SJSA1 (cell line): ENCODE data around the gene NANP. TPM values are rescaled to one million over a fixed set of nuclear protein-coding genes. Genes with fewer than 3 reads are reported as not detected.
"Not testable (repeated sequence)": the region's sequence is repeated elsewhere in the genome, so short reads cannot be mapped to it uniquely, and the experiment has no call there.

Experiments used
- DNase-seq, 2 experiments: peaks; one replicate each; pipeline ENCODE4 v3.0.0-alpha.2; 2015 to 2020; ENCODE audit warnings: low spot score in 2 of 2, low read depth in 1 of 2
- H3K27ac ChIP-seq: fragments of 250-450 bp; sonication (Bioruptor Pico); 2 replicates; pipeline ENCODE4 v1.5.1; 2020; ENCODE audit warnings: mild to moderate bottlenecking, moderate library complexity
- H3K27me3 ChIP-seq: fragments of 250-450 bp; sonication (Bioruptor Pico); replicated peaks from 2 replicates; pipeline ENCODE4 v1.5.1; 2020; ENCODE audit warnings: mild to moderate bottlenecking, moderate library complexity
- H3K36me3 ChIP-seq: fragments of 250-450 bp; sonication (Bioruptor Pico); 2 replicates; pipeline ENCODE4 v1.5.1; 2020; ENCODE audit warnings: mild to moderate bottlenecking
- H3K4me1 ChIP-seq: fragments of 250-450 bp; sonication (Bioruptor Pico); replicated peaks from 2 replicates; pipeline ENCODE4 v1.6.1; 2021; ENCODE audit warnings: mild to moderate bottlenecking
- H3K4me3 ChIP-seq: fragments of 250-450 bp; sonication (Bioruptor Pico); 2 replicates; pipeline ENCODE4 v1.5.1; 2020; ENCODE audit warnings: mild to moderate bottlenecking
- H3K9me3 ChIP-seq: fragments of 250-450 bp; sonication (Bioruptor Pico); replicated peaks from 2 replicates; pipeline ENCODE4 v1.5.1; 2020; ENCODE audit warnings: mild to moderate bottlenecking
- total RNA-seq: library from RNA; depleted of rRNA; stranded (reverse); fragments of >200 nt; shearing (Covaris generic); gene quantifications from 2 replicates; pipeline ENCODE4 v1.2.3, GENCODE V29; 2014

Gene NANP
- total RNA-seq, 1 experiment from 2014 or later: 9.8 TPM

DNA sequence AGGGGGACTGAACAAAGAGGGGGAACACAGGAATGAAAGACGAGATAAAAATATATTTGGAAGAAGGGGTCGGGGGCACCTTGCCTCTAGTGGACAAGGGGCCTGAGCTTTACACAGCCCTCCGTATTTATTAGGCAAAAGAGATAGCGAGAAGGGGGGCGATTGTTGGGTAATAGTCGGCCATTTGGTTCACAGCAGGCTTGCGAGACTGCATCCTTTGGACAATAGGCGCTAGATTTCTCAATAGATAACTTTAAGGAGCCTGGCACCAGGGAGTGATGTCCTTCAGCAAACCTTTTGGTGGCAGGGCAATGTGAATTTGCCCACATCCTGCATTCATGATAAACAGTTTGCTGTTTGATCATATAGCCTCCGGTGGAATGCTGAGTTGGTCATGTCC lies 3.0 kb upstream of the NANP start:
- H3K36me3 ChIP-seq: peaks cover 8% of the 10 kb centered on the region
- peaks cover 18% of the 10 kb centered on the region for H3K4me1 ChIP-seq
- no peak for DNase-seq
- H3K27ac ChIP-seq: no peak overlapping the region
- H3K27me3 ChIP-seq: no peaks in the 10 kb centered on the region
- H3K9me3 ChIP-seq: no peaks in the 10 kb centered on the region
- no peak overlapping the region for H3K4me3 ChIP-seq

DNA sequence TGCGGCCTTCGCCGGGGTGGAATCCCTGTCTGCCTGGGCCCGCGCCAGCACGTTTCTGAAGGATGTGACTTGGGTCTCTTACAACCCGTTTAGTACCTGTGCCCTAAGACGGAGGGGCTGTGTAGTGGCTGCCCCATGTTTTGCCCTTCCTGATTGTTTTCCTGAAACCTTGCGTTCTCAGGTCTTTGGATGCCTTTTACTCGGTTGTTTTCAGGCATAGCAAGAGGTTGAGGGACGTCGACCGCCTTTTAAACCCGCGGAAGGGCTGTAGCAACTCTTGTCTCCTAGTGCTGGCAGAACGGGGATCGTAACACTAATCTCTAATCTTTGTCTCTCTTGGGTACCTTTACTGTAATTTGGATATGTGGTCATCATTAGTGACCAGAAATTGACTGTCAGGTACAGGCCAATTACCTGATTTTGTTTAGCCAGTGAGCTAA lies 706 bp upstream of the NANP start:
- peaks cover 18% of the 10 kb centered on the region for H3K4me1 ChIP-seq
- H3K36me3 ChIP-seq: peaks cover 8% of the 10 kb centered on the region
- no peaks in the 10 kb centered on the region for H3K27me3 ChIP-seq
- peak overlapping the region; percentile 83 for H3K4me3 ChIP-seq
- no peak for DNase-seq
- H3K27ac ChIP-seq: peak overlapping the region; percentile 86
- H3K9me3 ChIP-seq: no peaks in the 10 kb centered on the region

DNA sequence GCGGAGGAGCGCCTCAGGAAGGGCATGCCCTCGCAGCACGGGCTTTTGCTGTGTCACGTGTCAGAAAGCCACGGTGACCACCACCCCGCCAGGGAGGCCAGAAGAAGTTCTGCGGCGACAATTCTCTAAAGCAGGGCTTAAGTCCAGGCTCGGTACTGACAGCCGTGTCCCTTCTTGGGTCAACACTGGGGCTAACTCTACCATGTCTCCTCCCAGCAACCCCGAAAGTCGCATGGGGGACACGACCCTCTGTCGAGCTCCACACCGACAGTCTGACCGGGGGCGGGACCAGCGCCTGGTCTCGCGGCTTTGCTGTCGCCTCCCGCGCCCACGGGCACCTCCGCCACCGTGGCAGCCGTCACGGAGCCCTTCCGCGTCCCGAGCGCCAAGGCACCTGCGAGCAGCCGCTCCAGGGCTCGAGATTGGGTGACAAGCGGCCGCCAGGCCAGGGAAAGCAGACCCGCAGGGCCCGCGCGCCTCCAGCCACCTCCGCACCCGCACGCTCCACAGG lies 534 bp downstream of the NANP start:
- no peaks in the 10 kb centered on the region for H3K27me3 ChIP-seq
- DNase-seq: peak in 1 of 2 experiments; percentile 57
- H3K4me3 ChIP-seq: peak overlapping the region; percentile 83
- H3K27ac ChIP-seq: peak overlapping the region; percentile 86
- H3K4me1 ChIP-seq: peaks cover 18% of the 10 kb centered on the region
- peaks cover 8% of the 10 kb centered on the region for H3K36me3 ChIP-seq
- H3K9me3 ChIP-seq: no peaks in the 10 kb centered on the region

DNA sequence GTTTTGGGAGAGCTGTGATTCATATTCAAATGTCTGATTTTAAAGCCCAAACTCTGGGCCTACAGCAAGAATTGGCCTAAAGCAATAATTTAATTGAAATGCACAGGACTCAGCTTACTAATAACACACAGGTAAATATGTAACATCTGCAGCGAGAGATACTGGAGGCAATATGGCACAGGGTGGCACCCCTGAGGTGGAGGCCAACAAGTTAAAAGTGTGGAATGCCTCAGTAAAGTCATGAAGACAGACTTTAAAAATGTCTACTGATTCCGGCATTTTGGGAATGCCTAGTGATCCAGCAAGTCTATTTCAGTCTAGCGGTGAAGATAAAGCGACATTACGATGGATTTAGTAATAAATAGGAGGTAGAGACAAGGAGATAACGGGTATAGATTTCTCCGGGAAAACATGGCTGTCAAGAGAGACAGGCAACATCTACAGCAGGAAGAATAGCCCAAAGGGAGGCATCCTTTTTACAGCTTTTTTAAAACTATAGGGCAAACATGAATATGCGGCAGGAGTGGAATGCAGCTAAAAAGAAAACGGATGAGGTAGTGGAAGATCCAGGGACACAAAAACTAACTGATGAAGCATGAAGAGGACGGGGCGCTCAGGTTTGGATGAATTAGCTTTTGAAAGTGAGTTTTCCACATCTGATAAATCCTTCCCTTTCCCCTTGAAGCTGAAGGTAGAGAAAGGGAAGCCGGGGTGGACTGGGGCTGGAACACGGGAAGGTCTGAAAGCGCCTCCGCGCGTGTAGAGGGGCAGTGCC lies 1.2 kb downstream of the NANP start:
- no peak for DNase-seq
- Histone ChIP-seq H3K9me3 (no peaks in the 10 kb centered on the region), H3K4me3 (peak overlapping the region; percentile 83), H3K36me3 (peaks cover 8% of the 10 kb centered on the region), H3K27me3 (no peaks in the 10 kb centered on the region), H3K4me1 (peaks cover 18% of the 10 kb centered on the region), H3K27ac (peak overlapping the region; percentile 86)

DNA sequence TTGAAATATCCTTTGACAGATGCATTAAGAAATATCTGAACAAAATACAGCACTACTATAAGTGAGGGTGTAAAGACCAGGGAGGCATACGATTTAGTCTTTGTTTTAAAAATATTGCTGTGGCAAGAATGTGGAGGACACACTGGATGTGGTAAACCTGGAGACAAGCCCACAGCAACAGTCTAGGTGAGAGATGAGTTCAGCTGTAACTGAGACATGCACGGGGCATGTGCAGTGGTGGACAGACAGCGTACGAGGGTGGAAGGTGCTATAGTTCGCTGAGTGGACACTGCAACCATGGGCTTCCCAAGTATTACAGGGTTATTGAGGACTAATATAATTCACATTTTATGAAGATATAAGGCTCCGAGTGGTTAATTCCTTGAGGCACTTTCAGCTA lies 1.8 kb downstream of the NANP start:
- DNase-seq: no peak
- Histone ChIP-seq H3K27me3 (no peaks in the 10 kb centered on the region), H3K27ac (no peak overlapping the region), H3K4me1 (peaks cover 18% of the 10 kb centered on the region), H3K9me3 (no peaks in the 10 kb centered on the region), H3K36me3 (peaks cover 8% of the 10 kb centered on the region), H3K4me3 (no peak overlapping the region)

DNA sequence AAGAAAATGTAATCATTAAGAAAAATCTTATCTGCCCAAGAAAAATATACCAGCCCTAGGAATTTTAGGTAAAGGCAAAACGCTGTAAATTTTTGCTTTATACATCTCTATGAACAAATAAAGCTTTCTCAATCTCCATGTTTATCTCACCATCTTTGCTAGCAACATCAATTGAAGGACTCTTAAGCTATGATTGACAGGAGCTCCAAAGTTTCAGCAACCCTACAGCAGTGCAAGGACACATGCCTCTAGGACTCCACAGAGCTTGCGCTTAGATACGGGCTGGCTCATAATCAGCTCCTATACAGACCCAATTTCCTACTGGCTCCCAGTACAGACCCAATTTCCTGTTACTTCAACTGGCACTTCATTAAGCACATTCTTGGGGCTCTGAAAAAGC lies 4.3 kb downstream of the NANP start:
- H3K27me3 ChIP-seq: no peaks in the 10 kb centered on the region

DNA sequence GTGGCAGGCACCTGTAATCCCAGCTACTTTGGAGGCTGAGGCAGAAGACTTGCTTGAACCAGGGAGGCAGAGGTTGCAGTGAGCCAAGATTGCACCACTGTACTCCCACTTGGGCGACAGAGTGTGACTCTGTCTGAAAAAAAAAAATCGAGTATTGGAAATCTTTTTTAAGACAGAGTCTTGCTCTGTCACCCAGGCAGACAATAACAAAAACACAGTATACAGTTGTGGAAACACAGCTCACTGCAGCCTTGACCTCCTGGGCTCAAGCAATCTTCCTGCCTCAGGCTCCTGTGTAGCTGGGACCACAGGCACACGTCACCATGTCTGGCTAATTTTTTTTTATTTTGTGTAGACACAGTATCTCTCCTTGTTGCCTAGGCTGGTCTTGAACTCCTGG lies 15.0 kb downstream of the NANP start:
- Histone ChIP-seq H3K27me3 (no peaks in the 10 kb centered on the region), H3K9me3 (no peaks in the 10 kb centered on the region), H3K4me3 (no peak overlapping the region), H3K27ac (no peak overlapping the region), H3K4me1 (no peaks in the 10 kb centered on the region), H3K36me3 (peaks cover 3% of the 10 kb centered on the region)
- DNase-seq: no peak

More for the DNA sequence above, 4.3 kb downstream of the NANP start:
- DNase-seq: no peak
- Histone ChIP-seq H3K4me3 (no peak overlapping the region), H3K9me3 (no peaks in the 10 kb centered on the region), H3K4me1 (peaks cover 13% of the 10 kb centered on the region), H3K27ac (no peak overlapping the region), H3K36me3 (peaks cover 26% of the 10 kb centered on the region)

DNA sequence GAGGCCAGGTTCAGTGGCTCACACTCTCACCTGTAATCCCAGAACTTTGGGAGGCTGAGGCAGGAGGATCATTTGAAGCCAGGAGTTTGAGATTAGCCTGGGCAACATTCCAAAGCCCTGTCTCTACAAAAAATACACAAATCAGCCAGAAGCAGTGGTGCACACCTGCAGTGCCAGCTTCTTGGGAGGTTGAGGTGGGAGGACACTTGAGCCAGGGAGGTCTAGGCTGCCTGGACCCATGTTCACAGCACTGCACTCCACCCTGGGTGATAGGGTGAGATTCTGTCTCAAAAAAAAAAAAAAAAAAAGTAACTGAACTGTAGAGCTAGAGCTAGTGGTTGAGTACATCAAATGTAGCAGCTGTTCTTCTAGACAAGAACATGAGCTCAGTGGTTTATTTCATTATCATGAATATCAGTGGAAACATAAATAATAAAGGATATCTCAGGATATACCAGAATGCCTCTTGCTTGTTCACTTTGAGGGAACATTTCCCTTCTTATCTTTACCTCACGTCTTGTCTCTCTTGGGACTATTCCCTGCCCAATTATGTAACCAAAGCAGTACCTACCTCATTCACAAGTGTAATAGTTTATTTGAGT lies 17.6 kb downstream of the NANP start:
- no peaks in the 10 kb centered on the region for H3K4me1 ChIP-seq
- no peaks in the 10 kb centered on the region for H3K9me3 ChIP-seq
- no peak overlapping the region for H3K4me3 ChIP-seq
- H3K27me3 ChIP-seq: no peaks in the 10 kb centered on the region
- no peaks in the 10 kb centered on the region for H3K36me3 ChIP-seq
- no peak overlapping the region for H3K27ac ChIP-seq
- no peak for DNase-seq

DNA sequence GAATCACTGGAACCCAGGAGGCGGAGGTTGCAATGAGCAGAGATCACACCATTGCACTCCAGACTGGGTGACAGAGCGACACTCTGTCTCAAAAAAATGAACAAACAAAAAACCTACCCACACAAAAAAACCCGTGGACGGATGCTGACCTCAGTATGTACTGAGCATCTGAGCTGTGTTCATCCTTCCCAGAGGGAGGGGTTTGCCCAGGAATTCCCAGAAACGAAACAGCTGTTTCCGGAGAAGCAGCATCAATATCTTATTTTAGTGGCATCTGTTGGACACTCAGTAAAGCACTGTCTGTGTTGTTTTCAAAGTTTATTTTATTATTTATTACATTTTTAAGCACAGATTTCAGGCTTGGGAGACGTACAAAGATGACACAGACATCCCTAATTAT lies 18.7 kb downstream of the NANP start:
- no peaks in the 10 kb centered on the region for H3K27me3 ChIP-seq
- no peak overlapping the region for H3K4me3 ChIP-seq
- no peaks in the 10 kb centered on the region for H3K36me3 ChIP-seq
- no peak overlapping the region for H3K27ac ChIP-seq
- H3K9me3 ChIP-seq: no peaks in the 10 kb centered on the region
- peaks cover 6% of the 10 kb centered on the region for H3K4me1 ChIP-seq
- DNase-seq: no peak

DNA sequence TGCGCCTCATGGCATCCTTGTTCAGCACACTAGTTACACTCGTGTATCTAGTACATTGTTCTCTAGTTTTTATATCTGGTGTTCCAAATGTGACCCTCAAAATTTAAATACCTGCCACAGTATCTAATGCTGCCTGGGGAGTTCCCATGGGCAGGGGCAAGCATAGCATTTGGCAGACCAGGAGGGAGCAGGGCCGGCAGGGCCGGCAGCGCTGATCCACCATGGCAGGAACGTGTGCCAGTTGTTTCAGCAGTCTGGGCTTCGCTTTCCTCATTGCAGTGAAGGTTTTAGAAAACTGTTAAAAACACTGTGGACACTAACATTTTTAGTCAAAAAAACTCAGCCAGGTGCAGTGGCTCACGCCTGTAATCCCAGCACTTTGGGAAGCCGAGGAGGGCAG lies 19.2 kb downstream of the NANP start:
- H3K27me3 ChIP-seq: no peaks in the 10 kb centered on the region
- H3K36me3 ChIP-seq: no peaks in the 10 kb centered on the region
- no peak overlapping the region for H3K27ac ChIP-seq
- no peak overlapping the region for H3K4me3 ChIP-seq
- DNase-seq: no peak
- peaks cover 6% of the 10 kb centered on the region for H3K4me1 ChIP-seq
- H3K9me3 ChIP-seq: no peaks in the 10 kb centered on the region

DNA sequence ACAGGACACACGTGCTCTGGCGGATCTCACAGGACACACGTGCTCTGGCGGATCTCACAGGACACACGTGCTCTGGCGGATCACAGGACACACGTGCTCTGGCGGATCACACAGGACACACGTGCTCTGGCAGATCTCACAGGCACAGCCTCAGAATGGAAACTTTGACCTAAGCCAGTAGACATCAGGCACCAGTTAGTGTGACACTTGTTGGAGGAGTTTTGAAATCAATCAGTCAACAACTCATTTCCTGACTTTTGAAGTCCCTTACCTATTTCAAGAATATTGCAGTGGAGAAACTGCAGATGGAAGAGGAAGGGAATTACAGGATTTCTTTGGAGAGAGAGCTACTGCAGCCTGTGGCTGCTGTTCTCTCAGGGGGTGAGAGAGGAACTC lies 20.9 kb downstream of the NANP start:
- H3K36me3 ChIP-seq, H3K27me3 ChIP-seq, H3K9me3 ChIP-seq, H3K4me3 ChIP-seq, DNase-seq, H3K4me1 ChIP-seq, H3K27ac ChIP-seq: not testable (repeated sequence)

DNA sequence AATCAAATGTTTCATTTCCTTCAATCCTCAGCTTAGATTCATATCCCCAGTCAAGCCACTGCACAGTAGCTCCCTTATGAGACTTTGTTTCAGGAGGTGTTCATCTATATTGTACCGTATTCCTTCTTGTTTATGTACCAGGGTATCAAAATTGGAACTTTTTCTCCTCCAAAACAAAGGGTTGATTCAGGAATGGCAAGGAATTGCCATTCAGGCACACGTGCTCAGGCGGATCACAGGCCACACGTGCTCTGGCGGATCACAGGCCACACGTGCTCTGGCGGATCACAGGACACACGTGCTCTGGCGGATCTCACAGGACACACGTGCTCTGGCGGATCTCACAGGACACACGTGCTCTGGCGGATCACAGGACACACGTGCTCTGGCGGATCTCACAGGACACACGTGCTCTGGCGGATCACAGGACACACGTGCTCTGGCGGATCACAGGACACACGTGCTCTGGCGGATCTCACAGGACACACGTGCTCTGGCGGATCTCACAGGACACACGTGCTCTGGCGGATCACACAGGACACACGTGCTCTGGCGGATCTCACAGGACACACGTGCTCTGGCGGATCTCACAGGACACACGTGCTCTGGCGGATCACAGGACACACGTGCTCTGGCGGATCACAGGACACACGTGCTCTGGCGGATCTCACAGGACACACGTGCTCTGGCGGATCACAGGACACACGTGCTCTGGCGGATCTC lies 21.5 kb downstream of the NANP start:
- DNase-seq, H3K4me1 ChIP-seq, H3K27me3 ChIP-seq, H3K27ac ChIP-seq, H3K36me3 ChIP-seq, H3K9me3 ChIP-seq, H3K4me3 ChIP-seq: not testable (repeated sequence)

DNA sequence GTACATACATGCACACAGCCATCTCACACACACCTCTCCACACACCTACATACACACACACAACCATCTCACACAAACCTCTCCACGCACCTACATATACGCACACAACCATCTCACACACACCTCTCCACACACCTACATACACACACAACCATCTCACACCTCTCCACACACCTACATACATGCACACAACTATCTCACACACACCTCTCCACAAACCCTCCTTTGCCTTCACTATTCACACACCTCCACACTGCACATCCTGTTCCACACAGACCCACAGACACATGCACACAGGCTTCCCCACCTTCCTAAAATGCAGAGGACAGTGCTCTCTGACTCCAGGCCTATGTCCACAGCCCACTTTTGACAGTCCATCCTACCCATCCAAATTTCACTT lies 22.2 kb downstream of the NANP start:
- Histone ChIP-seq H3K27ac (no peak overlapping the region), H3K4me3 (no peak overlapping the region), H3K36me3 (no peaks in the 10 kb centered on the region), H3K27me3 (no peaks in the 10 kb centered on the region), H3K4me1 (peaks cover 6% of the 10 kb centered on the region), H3K9me3 (no peaks in the 10 kb centered on the region)
- DNase-seq: no peak

DNA sequence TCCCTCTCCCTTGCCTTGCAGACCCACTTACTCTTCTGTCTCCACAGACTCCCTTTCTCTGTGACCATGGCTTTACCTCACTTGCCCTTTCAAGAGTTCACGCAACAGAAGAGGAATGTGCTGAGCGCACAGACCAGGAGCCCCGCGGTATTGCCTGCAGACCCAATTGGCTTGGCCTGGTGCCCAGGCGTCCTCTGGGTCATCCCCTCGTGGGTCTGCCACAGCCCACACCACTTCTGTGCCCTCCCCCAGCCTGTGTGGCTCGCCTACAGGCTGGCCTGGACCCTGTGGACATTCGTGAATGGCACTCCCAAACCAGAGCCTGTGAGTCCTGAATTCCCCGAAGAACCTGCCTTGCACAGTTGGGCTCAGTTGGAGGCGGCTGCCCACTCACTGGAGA lies 23.2 kb downstream of the NANP start:
- peak; percentile 26 to 57 for DNase-seq
- Histone ChIP-seq H3K4me3 (no peak overlapping the region), H3K9me3 (no peaks in the 10 kb centered on the region), H3K36me3 (no peaks in the 10 kb centered on the region), H3K4me1 (peaks cover 6% of the 10 kb centered on the region), H3K27ac (no peak overlapping the region), H3K27me3 (no peaks in the 10 kb centered on the region)
